GM12878 (cell line): ENCODE measurements around the gene GTPBP1. TPM values are rescaled to one million over a fixed set of nuclear protein-coding genes. Genes with fewer than 3 reads are reported as not detected.

Experiments used
- ATAC-seq: fragments of 200-7000 bp; cut with Tn5 transposase; 3 replicates; pipeline ENCODE4 v1.9.1; 2020; ENCODE audit warnings: mild to moderate bottlenecking, moderate library complexity
- BruUV-seq: library from RNA; stranded (reverse); fragments of 400-500 nt; replicated peaks from 2 replicates; lab custom pipeline; 2021; lab: Mats Ljungman, UMichigan
- CTCF ChIA-PET: fragments of 300-600 bp; sonication (Branson Sonifier 250); formaldehyde crosslinking; extraction: SDS; loops from one replicate; lab custom pipeline; 2021; ENCODE audit warnings: inconsistent platforms; lab: Yijun Ruan, JAX
- POLR2A ChIA-PET: fragments of 350-600 bp; formaldehyde crosslinking; extraction: SDS; loops from one replicate; lab custom pipeline; 2021; ENCODE audit warnings: inconsistent platforms; lab: Charles Lee
- RAD21 ChIA-PET: fragments of 300-600 bp; sonication (Branson Sonifier 250); formaldehyde crosslinking; loops from one replicate; lab custom pipeline; 2023; ENCODE audit warnings: antibody characterized with exemption; ENCODE audit not compliant: unreplicated experiment; lab: Charles Lee
- SMC1A ChIA-PET: fragments of 300-600 bp; sonication (Branson Sonifier 250); formaldehyde crosslinking; loops from one replicate; lab custom pipeline; 2023; ENCODE audit not compliant: unreplicated experiment, uncharacterized antibody; lab: Charles Lee
- DNase-seq: peaks from one replicate; pipeline ENCODE4 v3.0.0-alpha.2; 2011; ENCODE audit warnings: low read depth, low spot score
- FAIRE-seq: peaks from 3 replicates; lab custom pipeline; 2011; peaks lifted over from hg19 to GRCh38; lab: Jason Lieb, UNC
- H2AFZ ChIP-seq: 2 replicates; pipeline ENCODE4 v1.6.0; 2011; ENCODE audit warnings: low read depth, low read length, control low read depth; ENCODE audit not compliant: control insufficient read depth
- H3K27ac ChIP-seq: 2 replicates; pipeline ENCODE4 v1.5.1; 2011; ENCODE audit warnings: control low read depth; ENCODE audit not compliant: control insufficient read depth, insufficient read depth
- H3K27me3 ChIP-seq, 2 experiments: replicated peaks in 1 of 2; 2 replicates each; pipeline versions ENCODE4 v1.6.0 to v1.6.1; 2011; ENCODE audit warnings: low read length in 1 of 2; ENCODE audit not compliant: control insufficient read depth in 2 of 2, insufficient read depth in 2 of 2
- H3K36me3 ChIP-seq, 2 experiments: 2 replicates each; pipeline ENCODE4 v1.5.1; 2011; ENCODE audit warnings: low read length in 1 of 2; ENCODE audit not compliant: control insufficient read depth in 2 of 2, insufficient read depth in 2 of 2
- H3K4me1 ChIP-seq: 2 replicates; pipeline ENCODE4 v1.6.1; 2011; ENCODE audit warnings: mild to moderate bottlenecking, low read length, moderate library complexity, mixed read lengths; ENCODE audit not compliant: control insufficient read depth, insufficient read depth
- H3K4me2 ChIP-seq: 2 replicates; pipeline ENCODE4 v1.6.0; 2011; ENCODE audit warnings: control low read depth; ENCODE audit not compliant: control insufficient read depth, insufficient read depth
- H3K4me3 ChIP-seq: fragments of 200-600 bp; sonication (generic); 2 replicates; pipeline ENCODE4 v1.5.1; 2016
- H3K79me2 ChIP-seq: 2 replicates; pipeline ENCODE4 v1.6.0; 2011; ENCODE audit warnings: low read length; ENCODE audit not compliant: control insufficient read depth, insufficient read depth
- H3K9ac ChIP-seq: 2 replicates; pipeline ENCODE4 v1.8.0; 2011; ENCODE audit warnings: low read length, control low read depth, mixed read lengths; ENCODE audit not compliant: control insufficient read depth, insufficient read depth
- H3K9me3 ChIP-seq: replicated peaks from 3 replicates; pipeline ENCODE4 v1.5.1; 2011; ENCODE audit warnings: mild to moderate bottlenecking, low read length; ENCODE audit not compliant: control insufficient read depth, insufficient read depth
- H4K20me1 ChIP-seq: 2 replicates; pipeline ENCODE4 v1.6.0; 2011; ENCODE audit not compliant: control insufficient read depth, insufficient read depth
- ATF3 ChIP-seq: IDR thresholded peaks from 2 replicates; pipeline ENCODE4 v1.6.1; 2011; ENCODE audit warnings: low read depth, mild to moderate bottlenecking, low read length, moderate library complexity, borderline replicate concordance; ENCODE audit errors: extremely low read depth
- CTCF ChIP-seq, 3 experiments: IDR thresholded peaks in 2 of 3; conservative IDR thresholded peaks in 1 of 3; 2 replicates each; pipeline ENCODE4 v1.5.1; 2011; ENCODE audit warnings: low read depth in 3 of 3, low read length in 3 of 3, mild to moderate bottlenecking in 3 of 3, control low read depth in 2 of 3, moderate library complexity in 2 of 3, inconsistent platforms in 1 of 3, mixed read lengths in 1 of 3; ENCODE audit not compliant: control insufficient read depth in 2 of 3, insufficient read depth in 1 of 3; ENCODE audit errors: extremely low read depth in 1 of 3
- HDAC2 ChIP-seq: fragments of 200-600 bp; sonication (generic); IDR thresholded peaks from 2 replicates; pipeline ENCODE4 v1.6.1; 2017
- HDAC6 ChIP-seq: fragments of 200-600 bp; sonication (generic); IDR thresholded peaks from one replicate; pipeline ENCODE4 v1.8.0; 2017; ENCODE audit warnings: antibody characterized with exemption; ENCODE audit not compliant: unreplicated experiment
- MTA3 ChIP-seq: IDR thresholded peaks from 2 replicates; pipeline ENCODE4 v1.6.1; 2012; ENCODE audit warnings: low read length, inconsistent platforms, borderline replicate concordance
- NKRF ChIP-seq: fragments of 450-650 bp; conservative IDR thresholded peaks from 2 replicates; pipeline ENCODE4 v1.6.1; 2017; ENCODE audit warnings: mild to moderate bottlenecking, moderate library complexity
- ZZZ3 ChIP-seq: IDR thresholded peaks from 2 replicates; pipeline ENCODE4 v1.6.1; 2011; ENCODE audit warnings: low read depth; ENCODE audit not compliant: control insufficient read depth, insufficient read length
- WGBS: methylation state at CpG from one replicate; pipeline ENCODE4 v1.1.6; 2016; ENCODE audit warnings: low lambda C conversion rate; ENCODE audit not compliant: insufficient replicate concordance, insufficient coverage; ENCODE audit errors: missing lambda C conversion rate; 5-methylcytosine and 5-hydroxymethylcytosine counted together
- in situ Hi-C: fragments of 300-500 bp; cut with MboI; formaldehyde crosslinking; loops from 9 replicates; pipeline ENCODE4 v1.14.3; 2018; ENCODE audit warnings: mixed read lengths
- intact Hi-C: fragments of 100-400 bp; cut with micrococcal nuclease; formaldehyde crosslinking; loops from one replicate; pipeline ENCODE4 v1.14.2; 2022; ENCODE audit not compliant: unreplicated experiment
- polyA plus RNA-seq, 11 experiments: library from polyadenylated mRNA; depleted of rRNA in 4 of 11; unstranded in 6 of 11; stranded (reverse) in 5 of 11; fragments of >200 nt; fragmentation: Nextera tagmentation in 4 of 11; fragmentation: Illumina TruSeq in 1 of 11; extraction: Ambion mirVana in 4 of 11; extraction: Trizol in 1 of 11; gene quantifications; 1 replicate in 1 of 11; 2 replicates in 10 of 11; pipeline versions ENCODE4 v1.2.1 to v1.2.3, GENCODE V29; 2011 to 2016; ENCODE audit warnings: inconsistent platforms in 2 of 11, missing spikeins in 2 of 11, low read depth in 1 of 11
- total RNA-seq, 4 experiments: library from RNA; depleted of rRNA in 3 of 4; stranded (reverse); fragments of >200 nt in 3 of 4; fragmentation: Illumina TruSeq in 1 of 4; extraction: Trizol in 1 of 4; gene quantifications; 2 replicates each; pipeline versions ENCODE4 v1.2.1 to v1.2.3, GENCODE V29; 2013 to 2021

GTPBP1 gene
- total and polyA plus RNA-seq, 10 of the 15 experiments (the other 5 are each of a cell fraction or from before 2014, with no cell fraction given): 0.89 to 63.1 (median 34.2) TPM

- TF ChIP-seq NKRF (no peak), MTA3 (no peak), ZZZ3 (no peak)
Observed at GRCh38 chr22:38713921-38714320, 8.2 kb downstream of the GTPBP1 start (continued).

- ATAC-seq: no peak
- DNase-seq: no peak
- H3K4me2 ChIP-seq: no peak overlapping the region
- in situ Hi-C loops: no loop called here
- no peak overlapping the region for H3K27ac ChIP-seq
- SMC1A ChIA-PET: interaction anchor here (1.1 kb wide), 1 partner anchor 10 kb away, joined by 4 read pairs; no protein-coding TSS in a partner anchor
- intact Hi-C loops: no loop called here
- peaks cover 45% of the 10 kb centered on the region for H3K79me2 ChIP-seq
- BruUV-seq: no TSS peak
- POLR2A ChIA-PET: interaction anchor here (1.0 to 1.1 kb wide), 2 partner anchors 16 to 18 kb away, joined by 3 to 5 read pairs; no protein-coding TSS in a partner anchor
- no peak overlapping the region for H2AFZ ChIP-seq
- TF ChIP-seq CTCF (IDR thresholded peaks at IDR 0.05 in 2 of 3, conservative IDR thresholded peaks at IDR 0.05 in 1 of 3; ENCODE audit: control insufficient read depth in 2 of 3, extremely low read depth in 1 of 3, insufficient read depth in 1 of 3, low read depth in 3 of 3, low read length in 3 of 3) (no peak), HDAC2 (no peak), ATF3 (no peak), HDAC6 (no peak)
- TF ChIP-seq, all 136 proteins: peak for 0
- no peak for FAIRE-seq
- RAD21 ChIA-PET: interaction anchor here (1.2 kb wide), 1 partner anchor 16 kb away, joined by 3 read pairs; no protein-coding TSS in a partner anchor
- H3K27me3 ChIP-seq: no peaks in the 10 kb centered on the region
- H3K9me3 ChIP-seq: no peaks in the 10 kb centered on the region
- WGBS: 87% methylated on average over 9 of the region's 9 CpGs
- no peak overlapping the region for H3K4me3 ChIP-seq
- peaks cover 26 to 31% of the 10 kb centered on the region in 2 experiments for H3K36me3 ChIP-seq
- peaks cover 12% of the 10 kb centered on the region for H4K20me1 ChIP-seq
- CTCF ChIA-PET: interaction anchor here (2.6 kb wide), 1 partner anchor 10 kb away, joined by 7 read pairs; no protein-coding TSS in a partner anchor
- H3K9ac ChIP-seq: no peak overlapping the region
- H3K4me1 ChIP-seq: no peaks in the 10 kb centered on the region; the same call in 1 of the 2 replicates
Observed at GRCh38 chr22:38715176-38715764, 9.5 kb downstream of the GTPBP1 start.
